ENCODE measurements around the gene IFITM10.

DNA sequence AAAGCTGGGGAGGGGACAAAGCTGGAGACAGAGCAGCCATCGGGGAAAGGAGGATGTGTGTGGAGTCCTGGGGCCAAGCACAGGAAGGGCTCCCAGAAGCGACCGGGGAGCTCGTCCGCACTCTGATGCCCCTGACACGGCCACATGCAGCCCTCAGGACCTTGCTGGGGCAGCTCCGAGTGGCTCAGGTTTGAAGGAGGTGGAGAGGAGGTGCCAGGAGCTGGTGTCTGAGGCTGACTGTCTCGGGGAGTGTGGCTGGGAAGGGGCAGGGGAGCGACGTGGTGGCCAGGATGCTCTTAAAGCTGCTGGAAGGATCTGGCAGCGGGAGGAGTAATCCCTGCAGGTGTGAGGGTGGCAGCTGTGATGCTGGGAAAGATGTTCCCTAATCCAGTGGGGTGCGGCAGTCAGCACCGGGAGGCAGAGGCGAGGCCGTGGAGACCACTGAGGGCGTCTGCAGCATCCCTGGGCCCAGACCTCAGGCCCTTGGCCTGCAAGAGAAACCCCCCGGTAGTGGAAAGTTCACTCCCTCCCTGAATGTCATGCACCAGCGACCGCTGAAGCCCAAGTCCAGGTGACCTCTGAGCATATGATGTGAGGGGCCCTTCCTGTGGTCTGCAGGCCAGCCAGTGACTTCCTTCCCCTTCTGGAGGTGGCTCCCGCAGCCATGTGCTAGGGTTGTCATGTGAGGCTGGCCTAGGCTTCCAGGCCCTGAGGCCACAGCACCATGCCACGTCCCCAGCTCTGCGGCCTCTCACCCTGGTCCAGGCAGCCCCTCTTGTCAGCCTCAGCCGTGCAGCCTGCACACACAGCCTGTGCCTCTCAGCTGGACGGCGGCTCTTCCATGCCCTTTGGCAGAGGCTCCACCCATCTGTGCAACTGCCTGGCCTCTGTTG is 30.6 kb upstream of the IFITM10 start:
- TF ChIP-seq EZH2 (IDR thresholded peaks at IDR 0.05; ENCODE audit: insufficient read depth, poor library complexity, severe bottlenecking) (no peak), EZH2phosphoT487 (IDR thresholded peaks at IDR 0.05; ENCODE audit: insufficient read depth, low read depth) (no peak)

Data from GM23248 (cell line).